ENCODE measurements around the gene MFAP5. TPM values are rescaled to one million over a fixed set of nuclear protein-coding genes. Genes with fewer than 3 reads are reported as not detected.
"Not testable (repeated sequence)": the region's sequence is repeated elsewhere in the genome, so short reads cannot be mapped to it uniquely, and the experiment has no call there.

Gene MFAP5
- total RNA-seq, 1 donor from 2014 or later = not detected

DNA sequence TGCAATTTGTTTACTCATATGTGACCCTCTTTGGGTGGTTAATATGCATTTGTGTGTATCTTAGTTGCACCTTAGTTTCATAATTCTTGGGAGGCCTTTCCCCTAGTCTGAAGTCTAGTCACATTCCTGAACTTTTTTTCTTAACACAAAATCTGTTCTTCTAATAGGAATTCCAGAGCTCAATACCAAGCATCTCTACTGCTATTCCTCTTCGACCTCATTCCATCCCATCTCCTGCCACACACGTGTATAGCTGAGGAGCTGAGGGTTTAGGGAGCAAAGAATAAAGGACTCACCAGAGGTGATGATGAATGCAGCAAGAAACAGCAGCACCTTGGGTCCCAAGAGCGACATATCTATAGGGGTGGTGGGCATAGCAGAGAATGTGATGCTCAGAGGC is 875 bp downstream of the MFAP5 start:
- no peak for DNase-seq
- H3K9me3 Mint-ChIP-seq = no peaks in the 10 kb centered on the region
- H3K4me3 Mint-ChIP-seq = no peak overlapping the region
- H3K36me3 Mint-ChIP-seq (ENCODE audit: low read depth) = no peaks in the 10 kb centered on the region
- H3K4me1 Mint-ChIP-seq = no peaks in the 10 kb centered on the region
- intact Hi-C loops (cut with micrococcal nuclease) = no loop called here
- no peak overlapping the region for H3K27ac Mint-ChIP-seq
- peaks cover 26% of the 10 kb centered on the region for H3K27me3 Mint-ChIP-seq

DNA sequence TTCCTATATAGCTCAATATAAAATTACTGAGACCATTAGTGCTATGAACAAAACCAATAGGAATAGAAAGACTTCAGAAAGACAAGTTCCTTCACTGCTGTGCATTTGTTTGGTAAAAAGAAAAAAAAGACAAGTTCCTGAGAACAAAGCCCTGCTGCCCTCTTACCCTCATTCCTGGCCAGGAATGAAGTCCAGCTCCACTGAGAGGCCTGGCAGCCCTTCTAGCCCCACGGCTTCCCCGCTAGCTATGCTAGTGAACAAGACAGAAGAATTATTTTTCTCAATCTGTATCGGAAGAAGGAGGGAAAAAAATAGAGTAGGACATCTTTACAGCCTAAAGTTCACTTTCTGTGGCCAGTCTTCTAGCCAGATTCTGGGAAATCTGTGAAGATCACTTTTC is 1.6 kb downstream of the MFAP5 start:
- H3K4me3 Mint-ChIP-seq = no peak overlapping the region
- no peak overlapping the region for H3K27ac Mint-ChIP-seq
- H3K36me3 Mint-ChIP-seq (ENCODE audit: low read depth) = no peaks in the 10 kb centered on the region
- DNase-seq = no peak
- peaks cover 26% of the 10 kb centered on the region for H3K27me3 Mint-ChIP-seq
- H3K4me1 Mint-ChIP-seq = no peaks in the 10 kb centered on the region
- intact Hi-C loops (cut with micrococcal nuclease) = no loop called here
- no peaks in the 10 kb centered on the region for H3K9me3 Mint-ChIP-seq

DNA sequence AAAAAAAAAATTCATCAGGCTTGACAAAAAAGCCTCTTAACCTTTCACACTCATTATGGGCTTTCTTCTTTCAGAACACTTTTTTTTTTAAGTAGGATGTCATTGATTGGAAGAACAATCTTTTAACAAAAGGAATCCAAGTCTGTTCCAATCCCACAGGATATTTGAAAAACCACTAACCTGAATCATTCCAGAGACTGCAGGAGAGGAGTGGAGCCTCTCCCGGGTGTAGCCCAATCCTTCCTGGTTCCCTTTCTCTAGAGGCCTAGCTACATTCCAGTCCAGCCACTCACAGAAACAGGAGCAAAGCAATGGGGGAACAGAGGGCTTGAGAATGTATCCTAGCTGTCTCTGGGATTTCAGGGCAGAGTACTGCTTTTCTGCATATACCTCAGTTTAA is 4.3 kb downstream of the MFAP5 start:
- H3K27ac Mint-ChIP-seq = no peak overlapping the region
- intact Hi-C loops (cut with micrococcal nuclease) = no loop called here
- no peaks in the 10 kb centered on the region for H3K9me3 Mint-ChIP-seq
- no peaks in the 10 kb centered on the region for H3K4me1 Mint-ChIP-seq
- no peaks in the 10 kb centered on the region for H3K36me3 Mint-ChIP-seq (ENCODE audit: low read depth)
- H3K4me3 Mint-ChIP-seq = no peak overlapping the region
- no peak for DNase-seq
- peaks cover 28% of the 10 kb centered on the region for H3K27me3 Mint-ChIP-seq

DNA sequence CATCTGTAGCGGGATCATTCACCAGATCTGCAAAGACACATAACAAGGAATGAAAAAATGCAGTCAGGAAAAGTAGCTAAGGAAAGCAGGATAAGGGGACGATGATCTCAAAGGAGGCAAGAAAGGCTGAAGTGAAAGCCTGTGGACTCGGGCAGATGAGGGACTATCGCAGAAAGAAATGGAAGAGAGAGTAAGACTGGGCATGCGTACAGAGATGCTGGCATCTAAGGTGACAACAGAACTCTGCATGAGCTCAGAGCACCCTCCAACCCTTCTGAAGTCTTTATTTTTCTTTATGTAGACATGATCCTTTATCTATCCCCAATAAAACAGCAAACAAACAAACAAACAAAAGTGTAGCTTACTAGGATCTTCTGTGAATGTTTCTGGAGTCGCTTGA is 7.2 kb downstream of the MFAP5 start:
- H3K36me3 Mint-ChIP-seq (ENCODE audit: low read depth) = no peaks in the 10 kb centered on the region
- H3K9me3 Mint-ChIP-seq = no peaks in the 10 kb centered on the region
- no peak overlapping the region for H3K4me3 Mint-ChIP-seq
- H3K27me3 Mint-ChIP-seq = peaks cover 49% of the 10 kb centered on the region
- DNase-seq = no peak
- H3K27ac Mint-ChIP-seq = no peak overlapping the region
- no peaks in the 10 kb centered on the region for H3K4me1 Mint-ChIP-seq
- intact Hi-C loops (cut with micrococcal nuclease) = no loop called here

DNA sequence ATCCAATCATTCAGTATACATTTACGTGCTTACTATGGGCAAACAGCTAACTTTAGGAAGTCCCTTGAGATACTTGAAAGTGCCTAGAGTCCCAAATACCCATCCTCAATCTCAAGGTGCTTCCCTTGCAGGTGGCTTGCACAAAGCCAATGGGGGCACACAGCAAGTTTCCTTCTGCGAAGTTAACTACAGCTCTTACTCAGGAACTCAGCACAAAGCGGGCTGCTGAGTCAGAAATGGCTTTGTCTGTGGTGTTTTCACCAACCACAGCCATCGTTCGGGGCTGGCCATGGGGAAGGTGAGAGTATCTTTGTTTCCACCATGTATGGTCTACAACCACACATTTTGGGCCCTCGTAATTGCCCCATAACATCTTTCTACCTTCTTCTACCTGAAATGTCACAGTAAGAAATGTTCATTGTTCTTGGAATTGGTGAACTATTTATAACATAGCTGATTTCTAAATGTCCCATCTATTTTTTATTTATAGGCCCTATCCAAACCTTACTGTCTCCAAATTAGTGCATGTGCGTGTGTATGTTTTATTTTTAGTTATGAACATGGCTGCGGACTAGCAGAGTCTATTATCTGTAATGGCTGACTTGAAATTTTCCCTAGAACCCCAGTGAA is 13.9 kb downstream of the MFAP5 start:
- H3K4me1 Mint-ChIP-seq = peaks cover 37% of the 10 kb centered on the region
- no peak overlapping the region for H3K4me3 Mint-ChIP-seq
- DNase-seq = peak; percentile 87
- intact Hi-C loops (cut with micrococcal nuclease) = loop anchor here (1.0 to 10.0 kb wide), 4 partner anchors 155 to 596 kb away; no protein-coding TSS in a partner anchor
- H3K27me3 Mint-ChIP-seq = peaks cover 58% of the 10 kb centered on the region
- H3K36me3 Mint-ChIP-seq (ENCODE audit: low read depth) = no peaks in the 10 kb centered on the region
- H3K27ac Mint-ChIP-seq = no peak overlapping the region
- H3K9me3 Mint-ChIP-seq = peaks cover 7% of the 10 kb centered on the region

DNA sequence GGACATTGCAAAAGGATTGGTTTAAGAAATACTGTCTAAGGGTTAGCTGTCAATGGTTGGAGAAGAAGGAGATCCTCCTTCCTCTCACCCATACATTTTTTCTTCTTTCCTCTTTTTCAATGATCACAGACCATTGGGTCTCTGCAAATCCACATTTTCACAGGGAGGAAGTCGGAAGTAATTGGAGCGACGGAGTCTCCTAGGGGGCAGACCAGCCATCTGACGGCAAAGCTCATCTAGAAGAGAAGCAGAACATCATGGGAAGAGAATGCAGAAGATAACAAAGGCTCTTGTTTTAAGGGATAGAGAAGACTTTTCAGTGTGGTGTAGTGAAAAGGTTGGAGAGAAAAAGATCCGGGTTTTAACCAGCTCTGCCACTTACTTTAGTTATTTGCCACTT is 14.7 kb downstream of the MFAP5 start:
- H3K4me3 Mint-ChIP-seq = no peak overlapping the region
- H3K4me1 Mint-ChIP-seq = peaks cover 41% of the 10 kb centered on the region
- H3K27ac Mint-ChIP-seq = no peak overlapping the region
- peaks cover 56% of the 10 kb centered on the region for H3K27me3 Mint-ChIP-seq
- no peaks in the 10 kb centered on the region for H3K36me3 Mint-ChIP-seq (ENCODE audit: low read depth)
- intact Hi-C loops (cut with micrococcal nuclease) = loop anchor here (1.0 to 10.0 kb wide), 4 partner anchors 155 to 597 kb away; no protein-coding TSS in a partner anchor
- peaks cover 7% of the 10 kb centered on the region for H3K9me3 Mint-ChIP-seq
- no peak for DNase-seq

DNA sequence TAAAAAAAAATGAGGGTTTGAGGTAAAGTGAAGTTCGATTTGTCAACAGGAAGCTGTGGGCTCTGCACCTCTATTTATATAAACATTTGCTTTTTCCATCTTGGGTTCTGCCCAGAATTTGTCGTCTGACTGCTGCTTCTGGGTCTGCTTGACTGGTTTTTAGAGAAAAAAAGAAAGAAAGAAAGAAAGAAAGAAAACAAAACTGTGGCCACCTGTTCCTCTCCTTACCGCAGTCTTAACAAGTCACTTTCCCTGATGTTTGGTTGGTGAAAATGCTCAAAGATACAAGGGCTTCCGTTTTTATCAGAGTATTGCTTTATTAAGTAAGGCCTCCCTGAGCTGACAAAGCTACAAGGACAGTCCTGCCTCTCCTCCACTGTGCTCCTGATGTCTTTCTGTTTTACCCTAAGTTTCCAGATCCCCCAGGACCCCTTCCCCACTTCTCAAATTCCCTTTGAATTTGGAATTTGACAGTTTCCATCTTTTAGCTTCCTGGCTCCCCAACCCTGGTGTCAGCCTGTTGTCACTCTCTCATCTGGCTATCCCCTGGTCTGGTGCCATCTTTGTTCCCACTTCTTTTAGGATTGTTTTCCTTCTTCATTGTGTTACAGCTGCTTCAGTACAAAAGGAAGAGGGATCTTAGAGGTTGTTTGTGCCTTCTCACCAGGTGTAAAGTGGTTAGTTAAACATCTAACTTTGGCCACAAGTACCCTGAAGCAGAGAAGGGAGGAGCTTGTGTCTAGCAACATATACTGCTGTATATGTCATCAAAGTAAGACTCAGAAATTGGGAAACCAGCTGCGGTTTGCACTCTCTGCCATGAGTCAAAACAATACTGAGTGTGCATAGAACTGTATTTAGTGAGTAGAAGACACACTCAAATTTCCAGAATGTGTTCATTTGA is 18.0 kb downstream of the MFAP5 start:
- Mint-ChIP-seq H3K4me1 (peaks cover 41% of the 10 kb centered on the region), H3K27ac (peak overlapping the region; percentile 77), H3K9me3 (peaks cover 7% of the 10 kb centered on the region), H3K27me3 (peaks cover 43% of the 10 kb centered on the region), H3K36me3 (ENCODE audit: low read depth) (no peaks in the 10 kb centered on the region), H3K4me3 (peak overlapping the region; percentile 72)
- DNase-seq = peak; percentile 89
- intact Hi-C loops (cut with micrococcal nuclease) = loop anchor here (5.0 to 10.0 kb wide), 2 partner anchors 308 to 600 kb away; no protein-coding TSS in a partner anchor

DNA sequence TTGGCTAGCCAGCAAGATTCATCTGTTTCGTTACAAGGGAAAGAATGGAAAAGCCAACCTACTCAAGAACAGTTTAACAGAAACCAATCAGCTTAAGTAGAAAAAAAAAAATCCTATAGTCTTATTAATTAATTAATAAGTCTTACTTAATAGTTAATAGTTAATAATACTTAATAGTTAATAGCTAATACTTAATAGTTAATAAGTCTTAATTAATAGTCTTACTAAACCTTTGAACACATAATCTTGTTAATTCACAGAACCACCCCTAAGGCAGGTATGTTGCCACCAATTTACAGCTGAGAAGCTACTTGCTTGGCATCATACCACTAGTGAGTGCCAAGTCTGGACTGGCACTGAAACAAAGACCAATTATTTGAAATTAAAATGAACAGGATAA is 19.9 kb downstream of the MFAP5 start:
- peaks cover 50% of the 10 kb centered on the region for H3K27me3 Mint-ChIP-seq
- H3K9me3 Mint-ChIP-seq = peaks cover 5% of the 10 kb centered on the region
- H3K36me3 Mint-ChIP-seq (ENCODE audit: low read depth) = no peaks in the 10 kb centered on the region
- H3K27ac Mint-ChIP-seq = no peak overlapping the region
- DNase-seq = no peak
- intact Hi-C loops (cut with micrococcal nuclease) = loop anchor here (10.0 kb wide), 1 partner anchor 602 kb away; no protein-coding TSS in a partner anchor
- no peak overlapping the region for H3K4me3 Mint-ChIP-seq
- peaks cover 25% of the 10 kb centered on the region for H3K4me1 Mint-ChIP-seq

DNA sequence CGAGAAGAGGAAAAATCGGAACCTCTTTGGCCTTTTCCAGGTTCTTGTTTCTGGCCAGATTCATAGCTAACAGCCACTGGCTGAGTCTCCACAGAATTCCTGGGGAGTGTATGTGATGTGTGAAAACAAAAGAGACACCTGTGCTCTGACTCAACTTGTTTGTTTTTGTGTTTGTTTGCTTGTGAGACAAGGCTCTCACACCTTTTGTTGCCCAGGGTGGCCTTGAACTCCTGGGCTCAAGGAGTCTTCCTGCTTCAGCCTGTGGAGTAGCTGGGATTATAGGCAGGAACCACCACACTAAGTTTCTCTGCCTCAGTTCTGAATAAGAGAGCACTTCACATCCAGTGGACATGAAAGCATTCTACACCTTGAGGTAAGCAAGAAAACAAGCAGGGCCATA is 22.7 kb downstream of the MFAP5 start:
- no peak overlapping the region for H3K4me3 Mint-ChIP-seq
- peaks cover 50% of the 10 kb centered on the region for H3K27me3 Mint-ChIP-seq
- peaks cover 16% of the 10 kb centered on the region for H3K4me1 Mint-ChIP-seq
- H3K36me3 Mint-ChIP-seq (ENCODE audit: low read depth) = no peaks in the 10 kb centered on the region
- no peaks in the 10 kb centered on the region for H3K9me3 Mint-ChIP-seq
- intact Hi-C loops (cut with micrococcal nuclease) = loop anchor here (10.0 kb wide), 1 partner anchor 605 kb away; no protein-coding TSS in a partner anchor
- no peak for DNase-seq
- no peak overlapping the region for H3K27ac Mint-ChIP-seq

DNA sequence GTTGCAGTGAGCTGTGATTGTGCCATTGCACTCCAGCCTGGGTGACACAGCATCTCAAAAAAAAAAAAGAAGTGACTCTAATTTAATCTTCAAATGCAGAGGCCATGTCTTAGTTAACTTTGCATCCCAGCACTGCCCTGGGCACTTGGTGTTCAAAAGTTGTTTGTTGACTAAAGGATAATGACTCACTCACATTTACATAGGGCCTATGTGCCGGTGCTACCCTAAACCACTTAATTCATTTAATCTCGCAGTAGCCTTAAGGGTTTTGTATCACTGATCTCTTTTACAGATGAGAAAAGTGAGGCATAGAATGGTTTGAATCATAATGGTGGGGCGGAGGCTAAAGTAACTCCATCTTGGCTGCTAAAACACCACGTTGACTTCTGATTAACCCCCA is 23.7 kb downstream of the MFAP5 start:
- Mint-ChIP-seq H3K27me3 (peaks cover 58% of the 10 kb centered on the region), H3K4me3 (no peak overlapping the region), H3K9me3 (no peaks in the 10 kb centered on the region), H3K27ac (no peak overlapping the region), H3K4me1 (peaks cover 7% of the 10 kb centered on the region), H3K36me3 (ENCODE audit: low read depth) (no peaks in the 10 kb centered on the region)
- intact Hi-C loops (cut with micrococcal nuclease) = no loop called here
- no peak for DNase-seq

DNA sequence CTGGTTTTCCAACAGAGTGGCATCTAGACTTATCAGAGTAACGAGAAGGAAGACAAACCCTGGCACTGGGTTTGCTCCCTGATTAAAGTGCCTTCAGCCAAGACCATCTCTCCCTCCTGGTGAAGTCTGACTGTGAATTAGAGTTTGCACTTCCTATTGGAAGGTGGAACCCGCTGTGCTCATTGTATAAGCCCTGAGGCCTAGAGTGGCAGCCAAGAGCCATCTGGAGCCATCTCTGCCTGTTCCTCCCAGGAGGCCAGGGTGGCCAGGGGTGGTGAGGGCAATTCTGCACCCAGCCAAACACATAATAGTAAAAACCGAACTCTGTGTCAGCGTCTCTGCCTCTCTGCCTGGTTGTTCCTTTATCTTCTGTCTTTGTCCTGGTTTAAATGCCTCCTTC is 25.0 kb downstream of the MFAP5 start:
- no peaks in the 10 kb centered on the region for H3K36me3 Mint-ChIP-seq (ENCODE audit: low read depth)
- H3K4me3 Mint-ChIP-seq = no peak overlapping the region
- H3K27me3 Mint-ChIP-seq = peaks cover 52% of the 10 kb centered on the region
- no peak overlapping the region for H3K27ac Mint-ChIP-seq
- no peaks in the 10 kb centered on the region for H3K9me3 Mint-ChIP-seq
- DNase-seq = no peak
- H3K4me1 Mint-ChIP-seq = no peaks in the 10 kb centered on the region
- intact Hi-C loops (cut with micrococcal nuclease) = no loop called here

DNA sequence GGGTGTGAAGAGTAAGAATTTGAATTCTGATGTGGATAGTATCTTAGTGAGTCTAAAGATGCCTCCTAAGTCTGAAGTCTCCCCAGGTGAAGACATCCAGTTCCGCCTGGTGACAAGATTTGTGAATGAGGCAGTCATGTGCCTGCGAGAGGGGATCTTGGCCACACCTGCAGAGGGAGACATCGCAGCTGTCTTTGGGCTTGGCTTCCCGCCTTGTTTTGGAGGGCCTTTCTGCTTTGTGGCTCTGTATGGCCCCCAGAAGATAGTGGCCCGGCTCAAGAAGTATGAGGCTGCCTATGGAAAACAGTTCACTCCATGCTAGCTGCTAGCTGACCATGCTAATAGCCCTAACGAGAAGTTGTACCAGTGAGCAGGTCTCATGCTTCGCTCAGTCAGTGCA is 25.4 kb downstream of the MFAP5 start:
- Mint-ChIP-seq H3K4me3 (no peak overlapping the region), H3K27me3 (peaks cover 53% of the 10 kb centered on the region), H3K9me3 (no peaks in the 10 kb centered on the region), H3K36me3 (ENCODE audit: low read depth) (no peaks in the 10 kb centered on the region), H3K4me1 (no peaks in the 10 kb centered on the region), H3K27ac (no peak overlapping the region)
- no peak for DNase-seq
- intact Hi-C loops (cut with micrococcal nuclease) = no loop called here

DNA sequence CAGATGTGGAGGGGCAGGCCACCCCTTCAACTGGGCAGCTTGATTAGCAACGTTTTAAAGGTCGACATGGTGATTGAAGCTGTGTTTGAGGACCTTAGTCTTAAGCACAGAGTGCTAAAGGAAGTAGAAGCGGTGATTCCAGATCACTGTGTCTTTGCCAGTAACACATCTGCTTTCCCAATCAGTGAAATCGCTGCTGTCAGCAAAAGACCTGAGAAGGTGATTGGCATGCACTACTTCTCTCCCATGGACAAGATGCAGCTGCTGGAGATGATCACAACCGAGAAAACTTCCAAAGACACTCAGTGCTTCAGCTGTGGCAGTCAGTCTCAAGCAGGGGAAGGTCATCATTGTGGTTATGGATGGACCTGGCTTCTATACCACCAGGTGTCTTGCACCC is 26.0 kb downstream of the MFAP5 start:
- no peak overlapping the region for H3K4me3 Mint-ChIP-seq
- intact Hi-C loops (cut with micrococcal nuclease) = no loop called here
- no peaks in the 10 kb centered on the region for H3K4me1 Mint-ChIP-seq
- no peaks in the 10 kb centered on the region for H3K36me3 Mint-ChIP-seq (ENCODE audit: low read depth)
- peaks cover 52% of the 10 kb centered on the region for H3K27me3 Mint-ChIP-seq
- H3K27ac Mint-ChIP-seq = no peak overlapping the region
- no peaks in the 10 kb centered on the region for H3K9me3 Mint-ChIP-seq
- no peak for DNase-seq

DNA sequence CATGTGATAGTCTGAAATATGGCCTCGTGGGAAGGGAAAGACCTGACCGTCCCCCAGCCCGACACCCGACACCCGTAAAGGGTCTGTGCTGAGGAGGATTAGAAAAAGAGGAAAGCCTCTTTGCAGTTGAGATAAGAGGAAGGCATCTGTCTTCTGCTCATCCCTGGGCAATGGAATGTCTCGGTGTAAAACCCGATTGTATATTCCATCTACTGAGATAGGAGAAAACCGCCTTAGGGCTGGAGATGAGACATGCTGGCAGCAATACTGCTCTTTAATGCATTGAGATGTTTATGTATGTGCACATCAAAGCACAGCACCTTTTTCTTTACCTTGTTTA is 26.6 kb downstream of the MFAP5 start:
- intact Hi-C loops (cut with micrococcal nuclease); H3K4me1 Mint-ChIP-seq; H3K9me3 Mint-ChIP-seq; H3K4me3 Mint-ChIP-seq; H3K27ac Mint-ChIP-seq; H3K36me3 Mint-ChIP-seq (ENCODE audit: low read depth); DNase-seq: not testable (repeated sequence)
- peaks cover 54% of the 10 kb centered on the region for H3K27me3 Mint-ChIP-seq

All from activated CD4-positive, alpha-beta T cell treated with anti-CD3 and anti-CD28 coated beads, Interleukin-2, amount 10 ng/mL, durations not matched to agents 24 days and 14 days (primary cell).